ENCODE measurements around the gene RNF208.

DNA sequence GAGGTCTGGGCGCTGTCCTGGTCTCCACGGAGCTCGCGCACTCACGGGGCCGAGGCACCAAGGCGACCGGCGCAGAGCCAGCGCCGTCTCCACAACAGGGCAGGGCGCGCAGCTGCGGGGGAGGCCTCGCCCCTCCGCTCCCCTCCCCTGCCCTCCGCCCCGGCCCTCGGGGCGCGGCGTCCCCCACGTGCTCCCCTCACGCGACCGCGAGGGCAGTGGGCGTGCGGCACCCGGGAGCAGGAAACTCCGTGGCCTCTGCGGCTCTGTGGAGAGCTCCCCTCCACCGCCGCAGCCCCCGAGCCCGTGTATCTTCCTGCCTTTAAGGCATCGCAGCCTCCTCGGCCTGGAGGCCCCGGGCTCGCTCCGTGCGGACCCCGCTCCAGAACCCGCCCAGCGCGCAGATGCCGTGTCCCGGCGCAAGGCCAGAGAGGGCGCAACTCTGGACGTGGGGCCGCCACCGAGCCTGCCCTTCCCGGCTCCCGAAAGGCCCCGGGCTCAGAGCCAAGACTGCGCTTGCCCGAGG, 18.3 kb upstream of the RNF208 start:
- TF ChIP-seq NRF1 (IDR thresholded peaks at IDR 0.05; ENCODE audit: low read depth, low read length): peak; percentile 59
- TF ChIP-seq SMC3 (IDR thresholded peaks at IDR 0.05; ENCODE audit: low read depth, low read length): no peak
- TF ChIP-seq CTCF (IDR thresholded peaks at IDR 0.05): no peak

All from SK-N-SH (cell line).